ENCODE data around the gene KRTAP5-1.

GRCh38 chr11:1563697-1564534, 21.2 kb downstream of the KRTAP5-1 start:
- TF ChIP-seq MYC (IDR thresholded peaks at IDR 0.05; ENCODE audit: borderline replicate concordance, low read length) (no peak), SMC3 (IDR thresholded peaks at IDR 0.05) (no peak), MAX (IDR thresholded peaks at IDR 0.05) (no peak), ZNF302 (CRISPR knock-in tag; IDR thresholded peaks at IDR 0.05) (no peak), CTCF (IDR thresholded peaks at IDR 0.05) (no peak), CEBPB (IDR thresholded peaks at IDR 0.05) (no peak), POLR2A (IDR thresholded peaks at IDR 0.05; ENCODE audit: low read length) (no peak), POLR2AphosphoS2 (conservative IDR thresholded peaks at IDR 0.05; ENCODE audit: low read length) (no peak), MAZ (IDR thresholded peaks at IDR 0.05; ENCODE audit: borderline replicate concordance, low read depth, low read length) (no peak), EP300 (IDR thresholded peaks at IDR 0.05) (no peak)

All from A549 (cell line).